Transverse colon (tissue), 4 donors: ENCODE measurements around the gene CADM4. TPM values are rescaled to one million over a fixed set of nuclear protein-coding genes. Genes with fewer than 3 reads are reported as not detected.
A peak's percentile ranks its signal among the peaks of the same experiment; 100 is the strongest.

Experiments used
- DNase-seq: peaks from one replicate; pipeline ENCODE4 v3.0.0-alpha.2; 2019
- H3K27ac ChIP-seq, 4 donors: fragments of 200-600 bp; sonication (generic); 2 replicates each; pipeline ENCODE4 v1.5.1; 2016 to 2018; ENCODE audit warnings: inconsistent platforms in 4 of 4
- H3K27me3 ChIP-seq: fragments of 200-600 bp; sonication (generic); 2 replicates; pipeline ENCODE4 v1.5.1; 2017; ENCODE audit warnings: inconsistent platforms
- H3K36me3 ChIP-seq, 4 donors: fragments of 200-600 bp; sonication (generic); 2 replicates each; pipeline ENCODE4 v1.5.1; 2017 to 2019; ENCODE audit warnings: inconsistent platforms in 4 of 4
- H3K4me1 ChIP-seq, 4 donors: fragments of 200-600 bp; sonication (generic); 2 replicates each; pipeline ENCODE4 v1.5.1; 2017 to 2020; ENCODE audit warnings: inconsistent platforms in 4 of 4
- H3K4me3 ChIP-seq, 4 donors: fragments of 200-600 bp; sonication (generic); 1 replicate in 1 of 4; 2 replicates in 3 of 4; pipeline versions ENCODE4 v1.5.1 to v1.6.1; 2017 to 2019; ENCODE audit warnings: inconsistent platforms in 4 of 4
- H3K9me3 ChIP-seq, 2 donors: fragments of 200-600 bp; sonication (generic); 2 replicates each; pipeline ENCODE4 v1.5.1; 2017 to 2019; ENCODE audit warnings: inconsistent platforms in 2 of 2
- EP300 ChIP-seq: sonication (generic); formaldehyde crosslinking; IDR thresholded peaks from one replicate; pipeline ENCODE4 v1.6.1; 2017; ENCODE audit warnings: antibody characterized with exemption, low read depth
- POLR2A ChIP-seq: fragments of 450-650 bp; IDR thresholded peaks from one replicate; pipeline ENCODE4 v1.6.1; 2016; ENCODE audit warnings: antibody characterized with exemption, mild to moderate bottlenecking, moderate library complexity
- POLR2AphosphoS5 ChIP-seq, 3 donors: sonication (generic); formaldehyde crosslinking; IDR thresholded peaks; one replicate each; pipeline ENCODE4 v1.6.1; 2016; ENCODE audit warnings: antibody characterized with exemption in 3 of 3
- WGBS, 2 donors: methylation state at CpG; one replicate each; pipeline ENCODE4 v1.1.5; 2018; ENCODE audit warnings: low coverage in 1 of 2; 5-methylcytosine and 5-hydroxymethylcytosine counted together
- in situ Hi-C, 4 donors: fragments of 200-750 bp; cut with MboI; loops; one replicate each; pipeline versions ENCODE4 v1.15.0 to v1.15.1; 2017; ENCODE audit warnings: low sequenced_read_pairs in 3 of 4, low pct_ligation_motif_present in 1 of 4, low pct_unique_long_range_greater_than_20kb in 1 of 4
- intact Hi-C: fragments of 100-400 bp; cut with DNase I; formaldehyde crosslinking; loops from one replicate; pipeline ENCODE4 v1.15.1; 2023; ENCODE audit warnings: low total_unique reads
- total RNA-seq, 4 donors: library from RNA; depleted of rRNA; stranded (reverse); fragments of >200 nt; gene quantifications; one replicate each; pipeline ENCODE4 v1.1.0, GENCODE V29; 2016
- TF ChIP-seq, protein P1 (sequence below), 5 experiments: fragments of 200-600 bp in 3 of 5; fragments of 450-650 bp in 2 of 5; sonication (generic) in 3 of 5; IDR thresholded peaks; 1 replicate in 2 of 5; 2 replicates in 3 of 5; pipeline ENCODE4 v1.5.1; 2016 to 2017; ENCODE audit warnings: antibody characterized with exemption in 5 of 5, inconsistent platforms in 3 of 5, mild to moderate bottlenecking in 2 of 5, moderate library complexity in 1 of 5

CADM4 gene
- total RNA-seq, 4 donors from 2014 or later: 2.5 to 4.0 (median 3.7) TPM; not detected in 1

DNA sequence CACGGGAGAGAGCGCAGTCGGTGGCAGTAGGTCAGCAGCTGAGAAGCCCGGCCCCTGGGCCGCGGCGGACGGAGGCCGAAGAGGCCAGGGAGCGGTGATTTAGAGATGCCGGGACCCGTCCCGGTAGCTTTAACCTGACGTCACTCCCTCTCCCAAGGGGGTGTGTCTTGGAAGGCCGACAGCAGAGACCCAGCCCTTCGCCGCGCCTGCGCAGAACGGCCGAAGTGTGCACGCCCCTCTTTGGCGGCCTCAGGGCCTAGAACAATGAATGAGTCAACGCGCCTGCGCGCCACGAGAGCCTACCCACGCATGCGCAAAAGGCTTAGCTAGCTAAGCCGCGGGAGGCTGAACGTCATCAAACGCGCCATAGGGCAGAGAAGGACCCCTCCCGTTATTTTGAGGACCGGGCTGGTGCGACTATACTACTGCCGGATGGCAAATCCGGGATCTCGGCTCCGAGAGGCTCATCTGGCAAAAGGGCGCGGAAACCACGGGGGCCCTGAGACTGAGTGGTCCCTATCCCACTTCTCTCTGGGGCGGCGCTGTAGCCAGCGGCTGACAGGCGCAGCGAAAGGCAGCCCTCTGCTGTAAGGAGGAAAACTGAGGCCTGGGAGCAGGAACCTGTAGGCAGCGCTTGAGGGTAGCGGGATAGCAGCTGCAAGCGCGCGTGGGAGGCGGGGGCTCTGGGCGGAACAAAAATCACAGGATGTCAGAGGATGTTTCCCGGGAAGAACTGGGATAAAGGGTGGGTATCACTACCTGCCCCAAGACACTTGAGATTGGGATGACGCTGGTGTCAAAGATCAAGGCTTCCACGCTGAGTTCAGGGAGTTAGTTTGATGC, 43.4 kb downstream of the CADM4 start, which contains the start of the genes IRGQ and ZNF576:
Gene IRGQ, minus strand, starts transcription at position 136 of the 843 bp plus-strand sequence. CDS start 796 bp downstream, outside the sequence.
Gene ZNF576, plus strand, starts transcription at position 597 of the 843 bp plus-strand sequence. CDS start 514 bp downstream, outside the sequence.
- Histone ChIP-seq H3K27ac (peak within 1 kb of the TSS; percentile 86 to 98 (median 96)), H3K9me3 (no peaks in the 10 kb centered on the region), H3K27me3 (no peaks in the 10 kb centered on the region), H3K4me1 (peaks cover 25 to 40% (median 31%) of the 10 kb centered on the region in 4 donors), H3K36me3 (peaks cover 0 to 20% (median 9%) of the 10 kb centered on the region in 4 donors), H3K4me3 (peak within 1 kb of the TSS; percentile 50 to 88 (median 73))
- 1% methylated on average over 55 of the region's 60 CpGs; no CpG with 5 or more reads in 1 of the 2 donors for WGBS, 2 donors
- in situ Hi-C loops: no loop called here
- intact Hi-C loops: loop anchor here (10.0 kb wide), 1 partner anchor 61 kb away; the partner anchor contains the start of gene ZNF575
- DNase-seq: peak; percentile 100
- TF ChIP-seq POLR2AphosphoS5 (IDR thresholded peaks at IDR 0.05) (peak; percentile 96 to 97 (median 96)), EP300 (no peak), POLR2A (peak; percentile 93)
- TF ChIP-seq, protein P1, sequence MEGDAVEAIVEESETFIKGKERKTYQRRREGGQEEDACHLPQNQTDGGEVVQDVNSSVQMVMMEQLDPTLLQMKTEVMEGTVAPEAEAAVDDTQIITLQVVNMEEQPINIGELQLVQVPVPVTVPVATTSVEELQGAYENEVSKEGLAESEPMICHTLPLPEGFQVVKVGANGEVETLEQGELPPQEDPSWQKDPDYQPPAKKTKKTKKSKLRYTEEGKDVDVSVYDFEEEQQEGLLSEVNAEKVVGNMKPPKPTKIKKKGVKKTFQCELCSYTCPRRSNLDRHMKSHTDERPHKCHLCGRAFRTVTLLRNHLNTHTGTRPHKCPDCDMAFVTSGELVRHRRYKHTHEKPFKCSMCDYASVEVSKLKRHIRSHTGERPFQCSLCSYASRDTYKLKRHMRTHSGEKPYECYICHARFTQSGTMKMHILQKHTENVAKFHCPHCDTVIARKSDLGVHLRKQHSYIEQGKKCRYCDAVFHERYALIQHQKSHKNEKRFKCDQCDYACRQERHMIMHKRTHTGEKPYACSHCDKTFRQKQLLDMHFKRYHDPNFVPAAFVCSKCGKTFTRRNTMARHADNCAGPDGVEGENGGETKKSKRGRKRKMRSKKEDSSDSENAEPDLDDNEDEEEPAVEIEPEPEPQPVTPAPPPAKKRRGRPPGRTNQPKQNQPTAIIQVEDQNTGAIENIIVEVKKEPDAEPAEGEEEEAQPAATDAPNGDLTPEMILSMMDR (IDR thresholded peaks at IDR 0.05): peak in 2 of 5 experiments; percentile 12 to 19

- Histone ChIP-seq H3K4me3 (peak overlapping the region; percentile 44 to 88 (median 62)), H3K9me3 (no peaks in the 10 kb centered on the region), H3K27ac (peak overlapping the region; percentile 86 to 98 (median 96)), H3K27me3 (no peaks in the 10 kb centered on the region), H3K36me3 (peaks cover 0 to 20% (median 9%) of the 10 kb centered on the region in 4 donors), H3K4me1 (peaks cover 25 to 40% (median 31%) of the 10 kb centered on the region in 4 donors)
- DNase-seq: peak; percentile 28
- intact Hi-C loops (loop anchor here (10.0 kb wide), 1 partner anchor 61 kb away; the partner anchor contains the start of gene ZNF575), in situ Hi-C loops (no loop called here)
- TF ChIP-seq POLR2AphosphoS5 (IDR thresholded peaks at IDR 0.05) (no peak), POLR2A (no peak), EP300 (no peak)
- TF ChIP-seq, protein P1 (IDR thresholded peaks at IDR 0.05): no peak
- WGBS, 2 donors: 1% methylated on average over 18 of the region's 18 CpGs; no CpG with 5 or more reads in 1 of the 2 donors
These were observed 44.0 kb downstream of the CADM4 start for GRCh38 chr19:43595605-43595998.

DNA sequence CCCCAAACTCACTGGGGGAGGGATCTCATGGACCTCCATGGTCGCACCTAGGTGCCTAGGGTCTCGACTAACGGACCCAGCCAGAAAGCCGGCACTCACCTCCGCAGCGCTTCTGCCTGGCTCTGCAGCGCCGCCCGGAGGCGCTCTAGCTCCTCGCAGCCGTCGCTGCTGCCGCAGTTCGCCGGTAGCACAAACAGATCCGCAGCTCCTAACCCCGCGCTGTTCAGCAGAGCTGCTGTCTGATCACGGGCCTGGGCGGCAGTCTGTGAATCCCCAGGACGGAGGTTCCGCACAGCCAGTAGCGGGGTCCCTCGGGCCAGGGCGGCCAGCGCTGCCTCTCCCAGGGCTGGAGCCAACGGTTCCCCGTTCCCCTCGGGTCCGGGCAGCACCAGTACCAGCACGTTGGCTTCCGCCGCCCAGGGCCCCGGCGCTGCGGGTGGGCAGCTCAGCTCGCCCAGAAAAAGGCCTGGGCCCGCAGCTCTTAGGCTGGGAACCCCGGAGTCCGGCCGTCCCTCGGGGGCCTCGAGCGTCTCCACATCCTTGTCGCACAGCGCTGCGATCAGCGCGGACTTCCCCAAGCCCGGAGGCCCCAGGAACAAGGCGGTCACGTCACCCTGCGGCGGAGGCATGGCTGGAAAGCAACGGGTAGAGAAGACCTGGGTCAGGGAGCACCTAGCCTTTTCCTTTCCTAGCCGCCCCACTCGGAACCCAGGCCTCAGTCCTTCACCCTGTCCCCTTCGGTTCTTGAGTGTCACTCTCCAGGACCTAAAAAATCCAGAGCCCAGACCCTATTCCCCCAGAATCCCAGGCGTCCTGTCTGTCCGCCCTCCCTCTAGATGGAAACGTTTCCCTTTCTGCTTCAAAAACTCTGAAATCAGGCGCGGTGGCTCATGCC, 44.7 kb downstream of the CADM4 start:
- peak overlapping the region; percentile 44 to 88 (median 62) for H3K4me3 ChIP-seq
- 2% methylated on average over 43 of the region's 64 CpGs; no CpG with 5 or more reads in 1 of the 2 donors for WGBS, 2 donors
- peak overlapping the region; percentile 86 to 98 (median 96) for H3K27ac ChIP-seq
- TF ChIP-seq POLR2A (peak; percentile 26), EP300 (no peak), POLR2AphosphoS5 (IDR thresholded peaks at IDR 0.05) (peak in 1 of 3 donors; percentile 7)
- TF ChIP-seq, protein P1 (IDR thresholded peaks at IDR 0.05): peak; percentile 57 to 86 (median 75)
- peaks cover 0 to 20% (median 9%) of the 10 kb centered on the region in 4 donors for H3K36me3 ChIP-seq
- intact Hi-C loops (loop anchor here (10.0 kb wide), 1 partner anchor 60 kb away; the partner anchor contains the start of gene ZNF575), in situ Hi-C loops (no loop called here)
- no peaks in the 10 kb centered on the region for H3K9me3 ChIP-seq
- peaks cover 25 to 40% (median 31%) of the 10 kb centered on the region in 4 donors for H3K4me1 ChIP-seq
- peak; percentile 62 for DNase-seq
- no peaks in the 10 kb centered on the region for H3K27me3 ChIP-seq
